Measurements from ENCODE around the gene SNRNP40. TPM values are rescaled to one million over a fixed set of nuclear protein-coding genes. Genes with fewer than 3 reads are reported as not detected.

The SNRNP40 gene
- polyA plus RNA-seq, 1 of the 3 experiments (the other 2 are of a cell fraction), result 46.7 TPM

GRCh38 chr1:31228986-31229385, 67.6 kb downstream of the SNRNP40 start (continued):
- TF ChIP-seq, protein P1, sequence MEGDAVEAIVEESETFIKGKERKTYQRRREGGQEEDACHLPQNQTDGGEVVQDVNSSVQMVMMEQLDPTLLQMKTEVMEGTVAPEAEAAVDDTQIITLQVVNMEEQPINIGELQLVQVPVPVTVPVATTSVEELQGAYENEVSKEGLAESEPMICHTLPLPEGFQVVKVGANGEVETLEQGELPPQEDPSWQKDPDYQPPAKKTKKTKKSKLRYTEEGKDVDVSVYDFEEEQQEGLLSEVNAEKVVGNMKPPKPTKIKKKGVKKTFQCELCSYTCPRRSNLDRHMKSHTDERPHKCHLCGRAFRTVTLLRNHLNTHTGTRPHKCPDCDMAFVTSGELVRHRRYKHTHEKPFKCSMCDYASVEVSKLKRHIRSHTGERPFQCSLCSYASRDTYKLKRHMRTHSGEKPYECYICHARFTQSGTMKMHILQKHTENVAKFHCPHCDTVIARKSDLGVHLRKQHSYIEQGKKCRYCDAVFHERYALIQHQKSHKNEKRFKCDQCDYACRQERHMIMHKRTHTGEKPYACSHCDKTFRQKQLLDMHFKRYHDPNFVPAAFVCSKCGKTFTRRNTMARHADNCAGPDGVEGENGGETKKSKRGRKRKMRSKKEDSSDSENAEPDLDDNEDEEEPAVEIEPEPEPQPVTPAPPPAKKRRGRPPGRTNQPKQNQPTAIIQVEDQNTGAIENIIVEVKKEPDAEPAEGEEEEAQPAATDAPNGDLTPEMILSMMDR (IDR thresholded peaks at IDR 0.05), result no peak
- TF ChIP-seq SMC3 (IDR thresholded peaks at IDR 0.05; ENCODE audit: low read depth, low read length) (no peak), MXI1 (IDR thresholded peaks at IDR 0.05; ENCODE audit: low read depth, low read length) (no peak)

GRCh38 chr1:31227891-31228568, 68.6 kb downstream of the SNRNP40 start:
- Histone ChIP-seq H4K20me1 (ENCODE audit: insufficient read depth) (no peaks in the 10 kb centered on the region), H3K4me3 (ENCODE audit: low read depth in 2 of 2, low read length in 1 of 2) (no peak overlapping the region), H3K27me3 (ENCODE audit: insufficient read depth) (peaks cover 5% of the 10 kb centered on the region; the same call in 1 of the 2 replicates), H3F3A (replicated peaks; ENCODE audit: insufficient read depth) (no peaks in the 10 kb centered on the region), H2AFZ (ENCODE audit: low read depth) (no peak overlapping the region), H3K4me1 (ENCODE audit: control insufficient read depth in 1 of 2, insufficient read depth in 2 of 2, low read depth in 1 of 2, low read length in 1 of 2) (peaks cover 0 to 26% of the 10 kb centered on the region in 2 experiments; a peak in 1 of 4 replicates), H3K79me2 (ENCODE audit: insufficient read depth) (no peaks in the 10 kb centered on the region), H3K27ac (ENCODE audit: low read depth in 2 of 2, low read length in 1 of 2) (peak overlapping the region in 1 of 2 experiments; percentile 18; a peak in 1 of 4 replicates), H3K4me2 (no peak overlapping the region), H3K36me3 (replicated peaks in 1 of 2; ENCODE audit: control insufficient read depth in 1 of 2, insufficient read depth in 2 of 2, low read length in 1 of 2) (no peaks in the 10 kb centered on the region), H3K9me2 (no peaks in the 10 kb centered on the region), H3K9me3 (no peaks in the 10 kb centered on the region), H3K9ac (no peak overlapping the region)
- peak; percentile 79 for DNase-seq
- ChIA-PET POLR2A (no interaction called here), CTCF (interaction anchor here (1.0 to 1.6 kb wide), 5 partner anchors 9 to 44 kb away, joined by 3 to 7 read pairs (median 4); no protein-coding TSS in a partner anchor)
- WGBS (ENCODE audit: low lambda C conversion rate), result 54% methylated on average over 4 of the region's 5 CpGs
- TF ChIP-seq TEAD4 (IDR thresholded peaks at IDR 0.05; ENCODE audit: borderline replicate concordance, insufficient read depth) (no peak), ELF1 (IDR thresholded peaks at IDR 0.05) (no peak), NFIC (IDR thresholded peaks at IDR 0.05; ENCODE audit: borderline replicate concordance) (no peak), SIN3A (IDR thresholded peaks at IDR 0.05; ENCODE audit: borderline replicate concordance, low read depth, low read length) (no peak), EP300 (IDR thresholded peaks at IDR 0.05; ENCODE audit: borderline replicate concordance in 1 of 2, low read depth in 1 of 2, low read length in 1 of 2) (peak in 1 of 2 experiments; percentile 44; a peak in 1 of 4 replicates), NRF1 (IDR thresholded peaks at IDR 0.05; ENCODE audit: low read depth, low read length) (no peak), GATA2 (CRISPR knock-in tag; IDR thresholded peaks at IDR 0.05) (peak; percentile 34), FOXJ3 (CRISPR knock-in tag; IDR thresholded peaks at IDR 0.05) (peak; percentile 56), REST (IDR thresholded peaks at IDR 0.05; ENCODE audit: low read depth, low read length) (no peak), MXI1 (IDR thresholded peaks at IDR 0.05; ENCODE audit: low read depth, low read length) (peak; percentile 76; the same call in 1 of the 2 replicates), FOXM1 (IDR thresholded peaks at IDR 0.05; ENCODE audit: low read depth) (no peak), USF2 (IDR thresholded peaks at IDR 0.05; ENCODE audit: borderline replicate concordance, low read depth, low read length) (no peak), RFX5 (IDR thresholded peaks at IDR 0.05; ENCODE audit: low read length) (peak; percentile 43; the same call in 1 of the 2 replicates), RCOR1 (IDR thresholded peaks at IDR 0.05; ENCODE audit: low read length) (peak; percentile 82)
